Measurements from ENCODE around the gene PPARD. TPM values are rescaled to one million over a fixed set of nuclear protein-coding genes. Genes with fewer than 3 reads are reported as not detected.

PPARD gene
- polyA plus RNA-seq, 2 donors, result 28.1 to 45.1 TPM

- Histone ChIP-seq H3K4me3 (ENCODE audit: low read depth in 1 of 2, low read length in 2 of 2) (no peak overlapping the region), H3K9me3 (ENCODE audit: control insufficient read depth in 2 of 2, insufficient read depth in 1 of 2, low read depth in 1 of 2, low read length in 1 of 2) (no peaks in the 10 kb centered on the region), H3K27me3 (ENCODE audit: control insufficient read depth in 1 of 2, insufficient read depth in 2 of 2, low read length in 2 of 2) (no peaks in the 10 kb centered on the region), H3K4me1 (ENCODE audit: control insufficient read depth in 2 of 2, insufficient read depth in 2 of 2, low read length in 1 of 2) (peaks cover 0 to 4% of the 10 kb centered on the region in 2 donors), H3K27ac (ENCODE audit: low read depth in 2 of 2, low read length in 1 of 2) (no peak overlapping the region), H3K36me3 (ENCODE audit: control insufficient read depth in 2 of 2, insufficient read depth in 2 of 2, low read length in 1 of 2) (no peaks in the 10 kb centered on the region)
- 50 to 62% methylated on average over 3 of the region's 3 CpGs for WGBS, 2 donors
Observed at GRCh38 chr6:35439308-35439707, 97.0 kb downstream of the PPARD start.

DNA sequence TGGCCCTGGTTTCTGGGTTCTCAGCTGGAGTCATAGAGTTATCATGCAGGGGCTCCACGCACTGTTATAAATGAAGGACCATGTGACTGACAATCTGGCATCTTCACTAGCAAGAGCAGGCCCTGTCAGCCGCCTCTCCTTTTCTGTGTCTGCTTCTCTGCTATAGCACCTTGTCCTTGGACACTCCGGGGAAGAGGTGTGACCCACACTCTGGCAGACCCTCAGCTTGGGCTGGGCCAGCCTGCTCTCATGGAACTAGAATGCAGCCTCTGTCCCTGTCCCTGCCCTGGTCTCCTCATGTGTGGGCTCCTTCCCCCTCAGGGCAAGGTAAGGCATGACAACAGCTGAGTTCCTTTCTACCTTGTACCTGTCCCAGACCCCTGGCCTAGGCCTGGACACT lies 98.8 kb downstream of the PPARD start:
- no peak overlapping the region for H3K4me3 ChIP-seq (ENCODE audit: low read depth in 1 of 2, low read length in 2 of 2)
- H3K27ac ChIP-seq (ENCODE audit: low read depth in 2 of 2, low read length in 1 of 2), result no peak overlapping the region
- H3K9me3 ChIP-seq (ENCODE audit: control insufficient read depth in 2 of 2, insufficient read depth in 1 of 2, low read depth in 1 of 2, low read length in 1 of 2), result no peaks in the 10 kb centered on the region
- H3K4me1 ChIP-seq (ENCODE audit: control insufficient read depth in 2 of 2, insufficient read depth in 2 of 2, low read length in 1 of 2), result peaks cover 0 to 4% of the 10 kb centered on the region in 2 donors
- no peaks in the 10 kb centered on the region for H3K27me3 ChIP-seq (ENCODE audit: control insufficient read depth in 1 of 2, insufficient read depth in 2 of 2, low read length in 2 of 2)
- 87 to 91% methylated on average over 3 of the region's 3 CpGs for WGBS, 2 donors
- H3K36me3 ChIP-seq (ENCODE audit: control insufficient read depth in 2 of 2, insufficient read depth in 2 of 2, low read length in 1 of 2), result no peaks in the 10 kb centered on the region

GRCh38 chr6:35441642-35442041 lies 99.3 kb downstream of the PPARD start:
- Histone ChIP-seq H3K4me1 (ENCODE audit: control insufficient read depth in 2 of 2, insufficient read depth in 2 of 2, low read length in 1 of 2) (peaks cover 0 to 4% of the 10 kb centered on the region in 2 donors), H3K27ac (ENCODE audit: low read depth in 2 of 2, low read length in 1 of 2) (no peak overlapping the region), H3K27me3 (ENCODE audit: control insufficient read depth in 1 of 2, insufficient read depth in 2 of 2, low read length in 2 of 2) (no peaks in the 10 kb centered on the region), H3K36me3 (ENCODE audit: control insufficient read depth in 2 of 2, insufficient read depth in 2 of 2, low read length in 1 of 2) (no peaks in the 10 kb centered on the region), H3K9me3 (ENCODE audit: control insufficient read depth in 2 of 2, insufficient read depth in 1 of 2, low read depth in 1 of 2, low read length in 1 of 2) (no peaks in the 10 kb centered on the region), H3K4me3 (ENCODE audit: low read depth in 1 of 2, low read length in 2 of 2) (no peak overlapping the region)
- WGBS, 2 donors, result 93 to 94% methylated on average over 4 of the region's 4 CpGs

- Histone ChIP-seq H3K27ac (ENCODE audit: low read depth in 2 of 2, low read length in 1 of 2) (no peak overlapping the region), H3K9me3 (ENCODE audit: control insufficient read depth in 2 of 2, insufficient read depth in 1 of 2, low read depth in 1 of 2, low read length in 1 of 2) (no peaks in the 10 kb centered on the region), H3K4me1 (ENCODE audit: control insufficient read depth in 2 of 2, insufficient read depth in 2 of 2, low read length in 1 of 2) (peaks cover 0 to 4% of the 10 kb centered on the region in 2 donors), H3K27me3 (ENCODE audit: control insufficient read depth in 1 of 2, insufficient read depth in 2 of 2, low read length in 2 of 2) (no peaks in the 10 kb centered on the region), H3K4me3 (ENCODE audit: low read depth in 1 of 2, low read length in 2 of 2) (no peak overlapping the region), H3K36me3 (ENCODE audit: control insufficient read depth in 2 of 2, insufficient read depth in 2 of 2, low read length in 1 of 2) (no peaks in the 10 kb centered on the region)
- 56 to 65% methylated on average over 5 of the region's 5 CpGs for WGBS, 2 donors
Observed at GRCh38 chr6:35442693-35443092, 100.3 kb downstream of the PPARD start.

GRCh38 chr6:35443341-35444030 lies 101.1 kb downstream of the PPARD start:
- H3K27ac ChIP-seq (ENCODE audit: low read depth in 2 of 2, low read length in 1 of 2), result peak overlapping the region in 1 of 2 donors; percentile 15
- H3K9me3 ChIP-seq (ENCODE audit: control insufficient read depth in 2 of 2, insufficient read depth in 1 of 2, low read depth in 1 of 2, low read length in 1 of 2), result no peaks in the 10 kb centered on the region
- no peak overlapping the region for H3K4me3 ChIP-seq (ENCODE audit: low read depth in 1 of 2, low read length in 2 of 2)
- 54 to 74% methylated on average over 9 of the region's 9 CpGs for WGBS, 2 donors
- no peaks in the 10 kb centered on the region for H3K36me3 ChIP-seq (ENCODE audit: control insufficient read depth in 2 of 2, insufficient read depth in 2 of 2, low read length in 1 of 2)
- H3K4me1 ChIP-seq (ENCODE audit: control insufficient read depth in 2 of 2, insufficient read depth in 2 of 2, low read length in 1 of 2), result peaks cover 0 to 4% of the 10 kb centered on the region in 2 donors
- no peaks in the 10 kb centered on the region for H3K27me3 ChIP-seq (ENCODE audit: control insufficient read depth in 1 of 2, insufficient read depth in 2 of 2, low read length in 2 of 2)

- WGBS, 2 donors, result 64 to 67% methylated on average over 7 of the region's 7 CpGs
- Histone ChIP-seq H3K36me3 (ENCODE audit: control insufficient read depth in 2 of 2, insufficient read depth in 2 of 2, low read length in 1 of 2) (no peaks in the 10 kb centered on the region), H3K4me1 (ENCODE audit: control insufficient read depth in 2 of 2, insufficient read depth in 2 of 2, low read length in 1 of 2) (peaks cover 0 to 4% of the 10 kb centered on the region in 2 donors), H3K4me3 (ENCODE audit: low read depth in 1 of 2, low read length in 2 of 2) (no peak overlapping the region), H3K9me3 (ENCODE audit: control insufficient read depth in 2 of 2, insufficient read depth in 1 of 2, low read depth in 1 of 2, low read length in 1 of 2) (no peaks in the 10 kb centered on the region), H3K27me3 (ENCODE audit: control insufficient read depth in 1 of 2, insufficient read depth in 2 of 2, low read length in 2 of 2) (no peaks in the 10 kb centered on the region), H3K27ac (ENCODE audit: low read depth in 2 of 2, low read length in 1 of 2) (no peak overlapping the region)
Observed at GRCh38 chr6:35445691-35446090, 103.3 kb downstream of the PPARD start.

GRCh38 chr6:35448191-35448590 lies 105.8 kb downstream of the PPARD start:
- Histone ChIP-seq H3K36me3 (ENCODE audit: control insufficient read depth in 2 of 2, insufficient read depth in 2 of 2, low read length in 1 of 2) (no peaks in the 10 kb centered on the region), H3K27me3 (ENCODE audit: control insufficient read depth in 1 of 2, insufficient read depth in 2 of 2, low read length in 2 of 2) (no peaks in the 10 kb centered on the region), H3K27ac (ENCODE audit: low read depth in 2 of 2, low read length in 1 of 2) (no peak overlapping the region), H3K4me1 (ENCODE audit: control insufficient read depth in 2 of 2, insufficient read depth in 2 of 2, low read length in 1 of 2) (peaks cover 0 to 3% of the 10 kb centered on the region in 2 donors), H3K4me3 (ENCODE audit: low read depth in 1 of 2, low read length in 2 of 2) (no peak overlapping the region), H3K9me3 (ENCODE audit: control insufficient read depth in 2 of 2, insufficient read depth in 1 of 2, low read depth in 1 of 2, low read length in 1 of 2) (no peaks in the 10 kb centered on the region)
- 52 to 64% methylated on average over 7 of the region's 7 CpGs for WGBS, 2 donors

DNA sequence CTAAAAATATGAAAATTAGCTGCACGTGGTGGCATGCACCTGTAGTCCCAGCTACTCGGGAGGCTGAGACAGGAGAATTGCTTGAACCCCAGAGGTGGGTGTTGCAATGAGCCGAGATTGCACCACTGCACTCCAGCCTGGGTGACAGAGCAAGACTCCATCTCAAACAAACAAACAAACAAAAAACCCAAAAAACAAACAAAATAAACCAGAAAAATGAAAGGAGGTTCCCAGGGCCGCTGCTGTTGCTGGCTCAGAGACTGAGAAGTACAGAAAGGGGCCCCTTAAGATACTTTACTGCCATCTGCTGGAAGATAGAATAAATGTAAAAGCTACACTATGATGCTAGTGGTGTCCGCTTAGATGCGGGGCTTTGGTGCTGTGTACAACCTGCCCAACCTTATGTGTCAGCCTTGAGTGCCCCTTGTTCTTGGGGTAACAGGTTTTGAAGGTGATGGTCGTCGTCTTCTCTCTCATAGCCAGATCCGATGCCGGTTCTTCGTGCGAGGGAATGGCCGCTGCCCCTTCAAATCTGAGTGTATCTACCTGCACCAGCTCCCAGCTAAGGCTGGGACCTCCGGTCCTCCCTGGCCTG lies 107.0 kb downstream of the PPARD start:
- H3K4me3 ChIP-seq (ENCODE audit: low read depth in 1 of 2, low read length in 2 of 2), result no peak overlapping the region
- no peaks in the 10 kb centered on the region for H3K9me3 ChIP-seq (ENCODE audit: control insufficient read depth in 2 of 2, insufficient read depth in 1 of 2, low read depth in 1 of 2, low read length in 1 of 2)
- H3K4me1 ChIP-seq (ENCODE audit: control insufficient read depth in 2 of 2, insufficient read depth in 2 of 2, low read length in 1 of 2), result no peaks in the 10 kb centered on the region
- 25 to 31% methylated on average over 14 of the region's 14 CpGs for WGBS, 2 donors
- no peak overlapping the region for H3K27ac ChIP-seq (ENCODE audit: low read depth in 2 of 2, low read length in 1 of 2)
- H3K36me3 ChIP-seq (ENCODE audit: control insufficient read depth in 2 of 2, insufficient read depth in 2 of 2, low read length in 1 of 2), result no peaks in the 10 kb centered on the region
- no peaks in the 10 kb centered on the region for H3K27me3 ChIP-seq (ENCODE audit: control insufficient read depth in 1 of 2, insufficient read depth in 2 of 2, low read length in 2 of 2)

GRCh38 chr6:35451354-35452182 lies 109.2 kb downstream of the PPARD start:
- Histone ChIP-seq H3K4me3 (ENCODE audit: low read depth in 1 of 2, low read length in 2 of 2) (peak overlapping the region in 1 of 2 donors; percentile 71), H3K27ac (ENCODE audit: low read depth in 2 of 2, low read length in 1 of 2) (peak overlapping the region in 1 of 2 donors; percentile 79), H3K9me3 (ENCODE audit: control insufficient read depth in 2 of 2, insufficient read depth in 1 of 2, low read depth in 1 of 2, low read length in 1 of 2) (no peaks in the 10 kb centered on the region), H3K4me1 (ENCODE audit: control insufficient read depth in 2 of 2, insufficient read depth in 2 of 2, low read length in 1 of 2) (no peaks in the 10 kb centered on the region), H3K27me3 (ENCODE audit: control insufficient read depth in 1 of 2, insufficient read depth in 2 of 2, low read length in 2 of 2) (no peaks in the 10 kb centered on the region), H3K36me3 (ENCODE audit: control insufficient read depth in 2 of 2, insufficient read depth in 2 of 2, low read length in 1 of 2) (peaks cover 0 to 4% of the 10 kb centered on the region in 2 donors)
- 11 to 13% methylated on average over 18 to 20 of the region's 20 CpGs for WGBS, 2 donors
